GM21528 (cell line): ENCODE data around the gene KRT82.
"Not testable (repeated sequence)": the region's sequence is repeated elsewhere in the genome, so short reads cannot be mapped to it uniquely, and the experiment has no call there.

Experiments used
- ATAC-seq: cut with Tn5 transposase; IDR thresholded peaks from one replicate; pipeline ENCODE4 v1.9.1; 2021; ENCODE audit warnings: mild to moderate bottlenecking, moderate library complexity; ENCODE audit not compliant: unreplicated experiment, low FRiP score

KRT82 gene

GRCh38 chr12:52405922-52406385, at the start of gene KRT82:
TSS of gene KRT82 (minus strand) at chr12:52406335. CDS start at chr12:52406277, 58 bp downstream.
- ATAC-seq = no peak

GRCh38 chr12:52455821-52456220, 49.7 kb upstream of the KRT82 start:
- ATAC-seq = no peak

GRCh38 chr12:52454411-52455201, 48.5 kb upstream of the KRT82 start:
- ATAC-seq = no peak

- ATAC-seq = no peak
Observed at GRCh38 chr12:52452101-52452500, 46.0 kb upstream of the KRT82 start, which contains the start of gene KRT6B. TSS of gene KRT6B (minus strand) at chr12:52452146. CDS start at chr12:52452078, 68 bp downstream.

- ATAC-seq = no peak
Observed at GRCh38 chr12:52448228-52448627, 42.1 kb upstream of the KRT82 start.

- not testable (repeated sequence) for ATAC-seq
Observed at GRCh38 chr12:52447196-52447595, 41.1 kb upstream of the KRT82 start.

- no peak for ATAC-seq
Observed at GRCh38 chr12:52446367-52447045, 40.4 kb upstream of the KRT82 start.

- no peak for ATAC-seq
Observed at GRCh38 chr12:52445876-52446275, 39.7 kb upstream of the KRT82 start.

GRCh38 chr12:52444647-52445595, 38.8 kb upstream of the KRT82 start:
- no peak for ATAC-seq

GRCh38 chr12:52443966-52444365, 37.8 kb upstream of the KRT82 start:
- ATAC-seq = no peak

GRCh38 chr12:52442600-52443061, 36.5 kb upstream of the KRT82 start:
- ATAC-seq = no peak

GRCh38 chr12:52441320-52441911, 35.3 kb upstream of the KRT82 start:
- ATAC-seq = no peak

GRCh38 chr12:52440821-52441319, 34.7 kb upstream of the KRT82 start:
- no peak for ATAC-seq

- ATAC-seq = no peak
Observed at GRCh38 chr12:52439845-52440244, 33.7 kb upstream of the KRT82 start.

GRCh38 chr12:52439420-52439819, 33.3 kb upstream of the KRT82 start:
- ATAC-seq = no peak

GRCh38 chr12:52438305-52439301, 32.5 kb upstream of the KRT82 start:
- ATAC-seq = no peak

GRCh38 chr12:52437508-52437907, 31.4 kb upstream of the KRT82 start:
- ATAC-seq = no peak

GRCh38 chr12:52436828-52437474, 30.8 kb upstream of the KRT82 start:
- no peak for ATAC-seq
